GM19397 (cell line): ENCODE results near the gene UBL4A.
"Not testable (repeated sequence)": the region's sequence is repeated elsewhere in the genome, so short reads cannot be mapped to it uniquely, and the experiment has no call there.

ENCODE experiments used
- ATAC-seq: cut with Tn5 transposase; IDR thresholded peaks from one replicate; pipeline ENCODE4 v1.9.1; 2021; ENCODE audit warnings: mild to moderate bottlenecking, moderate library complexity; ENCODE audit not compliant: unreplicated experiment

Gene UBL4A

DNA sequence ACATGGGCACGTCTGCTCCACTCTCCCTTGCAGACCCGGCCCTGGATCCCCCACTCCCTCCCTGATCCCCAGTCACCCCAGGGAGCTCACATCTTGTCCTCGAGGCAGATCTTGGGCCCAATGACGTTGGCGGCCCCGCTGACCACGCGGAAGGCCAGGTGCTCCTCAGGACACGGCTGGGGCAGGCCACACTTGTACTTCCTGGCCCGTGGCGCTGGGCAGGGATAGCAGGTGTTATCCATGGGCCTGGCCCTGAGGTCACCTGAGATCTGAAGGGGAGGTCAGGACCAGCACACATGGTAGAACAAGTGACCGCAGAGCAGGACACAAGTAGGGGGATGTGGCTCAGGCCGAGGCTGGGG, 21.9 kb upstream of the UBL4A start:
- ATAC-seq, result no peak

DNA sequence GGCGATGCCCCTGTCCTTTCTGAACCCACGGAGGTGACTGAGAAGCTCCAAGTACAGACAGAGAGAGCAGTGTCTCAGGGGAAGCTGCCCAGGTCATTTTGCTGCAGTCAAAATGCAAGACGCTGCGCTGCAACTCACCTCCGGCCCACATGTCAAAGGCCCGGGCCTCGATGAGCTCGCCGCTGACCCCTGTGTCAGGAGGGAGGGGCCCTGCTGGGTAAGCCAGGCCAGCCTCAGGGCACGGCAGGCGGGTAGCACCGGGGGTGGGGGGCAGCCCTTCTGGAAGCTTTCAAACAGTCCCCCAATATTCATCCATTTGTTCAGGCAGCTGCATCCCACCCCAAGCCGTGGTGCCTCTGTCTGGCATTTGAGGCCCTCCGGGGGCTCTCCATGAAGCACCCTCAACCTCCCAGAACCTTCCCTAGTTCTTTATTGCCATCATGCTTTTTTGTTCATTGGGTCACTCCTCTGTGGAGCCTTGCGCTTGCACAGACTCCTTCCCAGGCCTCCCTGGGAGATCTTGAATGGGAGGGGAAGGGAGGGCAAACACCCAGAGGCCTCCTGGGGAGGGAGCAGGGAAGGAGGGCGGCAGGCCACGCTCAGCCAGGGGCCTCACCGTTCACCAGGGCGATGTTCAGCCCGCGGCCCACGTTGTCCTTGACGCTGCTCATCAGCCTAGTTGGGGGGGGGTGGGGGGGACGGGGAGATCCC, 21.4 kb upstream of the UBL4A start:
- ATAC-seq, result no peak

DNA sequence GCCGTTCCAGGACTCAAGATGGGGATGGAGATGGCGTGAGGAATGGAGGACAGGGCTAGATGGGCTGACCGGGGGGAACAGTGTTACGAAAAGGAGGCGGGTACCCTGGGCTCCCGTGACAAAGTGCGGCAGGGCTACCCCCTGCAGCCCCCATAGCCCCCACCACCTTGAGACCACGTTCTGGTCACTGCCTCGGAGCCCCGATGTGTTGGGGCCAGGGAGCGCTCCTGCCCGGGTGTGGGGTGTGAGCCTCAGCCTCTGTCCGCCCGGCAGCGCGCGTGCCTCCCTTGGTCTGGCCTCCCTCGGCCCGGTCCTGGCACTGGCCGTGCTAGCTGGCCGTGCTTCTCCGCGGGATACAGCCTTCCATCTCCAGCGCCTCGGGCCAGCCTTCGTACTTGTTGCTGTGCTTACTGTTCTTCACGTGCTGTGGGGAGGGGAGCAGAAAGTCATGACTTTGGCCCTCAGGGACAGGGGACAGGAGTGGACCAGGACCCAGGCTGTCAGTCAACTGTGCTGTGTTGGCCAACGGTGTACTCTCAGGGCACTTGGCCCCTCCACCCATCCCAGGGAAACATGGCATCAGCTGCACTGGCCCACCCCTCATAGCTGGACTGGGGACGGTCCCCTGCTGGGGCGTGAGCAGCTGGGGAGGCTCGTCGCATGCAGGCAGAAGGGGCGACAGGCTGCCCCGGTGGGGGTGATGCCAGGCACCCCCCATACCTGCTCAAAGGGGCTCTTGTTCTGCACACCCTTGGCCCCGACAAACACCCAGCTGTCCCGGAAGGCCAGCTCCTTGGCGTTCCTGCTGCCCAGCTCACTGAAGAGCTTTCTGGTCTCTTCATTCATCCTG, 20.3 kb upstream of the UBL4A start:
- ATAC-seq, result no peak

DNA sequence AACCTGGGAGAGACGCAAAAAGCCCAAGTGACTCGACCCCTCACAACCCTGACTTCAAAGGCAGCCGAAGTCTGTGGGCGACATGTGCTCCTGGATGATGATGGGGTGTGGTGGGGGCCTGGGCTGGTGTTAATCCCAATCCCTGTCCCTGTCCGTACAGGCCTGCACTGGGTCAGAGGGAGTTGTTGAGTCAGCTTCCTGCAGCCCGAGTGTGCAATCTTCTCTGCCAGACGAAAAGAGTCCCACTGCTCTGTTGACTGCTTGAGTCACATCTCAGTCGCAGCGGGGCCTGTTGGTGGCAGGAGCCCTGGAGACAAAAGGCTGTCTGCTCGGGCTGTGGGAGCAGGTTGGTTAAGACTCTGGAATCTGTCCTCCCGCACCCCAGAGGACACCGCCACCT, 19.3 kb upstream of the UBL4A start:
- no peak for ATAC-seq

DNA sequence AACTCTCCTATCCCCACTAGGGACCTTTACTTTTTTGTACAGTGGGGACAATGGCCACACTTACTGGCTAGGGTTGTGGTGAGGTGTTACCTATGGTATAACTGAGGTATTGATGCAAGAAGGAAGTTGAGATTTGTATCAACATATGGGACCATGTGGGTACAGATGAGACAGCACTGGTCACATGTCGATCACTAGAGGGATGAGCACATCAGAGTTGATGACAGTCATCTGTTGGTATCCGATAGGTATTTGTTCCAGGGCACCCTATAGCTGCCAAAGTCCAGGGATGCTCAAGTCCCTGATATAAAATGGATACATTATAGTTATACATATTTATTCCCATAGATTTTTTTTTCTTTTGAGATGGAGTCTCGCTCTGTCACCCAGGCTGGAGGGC, 16.6 kb upstream of the UBL4A start:
- ATAC-seq, result no peak

DNA sequence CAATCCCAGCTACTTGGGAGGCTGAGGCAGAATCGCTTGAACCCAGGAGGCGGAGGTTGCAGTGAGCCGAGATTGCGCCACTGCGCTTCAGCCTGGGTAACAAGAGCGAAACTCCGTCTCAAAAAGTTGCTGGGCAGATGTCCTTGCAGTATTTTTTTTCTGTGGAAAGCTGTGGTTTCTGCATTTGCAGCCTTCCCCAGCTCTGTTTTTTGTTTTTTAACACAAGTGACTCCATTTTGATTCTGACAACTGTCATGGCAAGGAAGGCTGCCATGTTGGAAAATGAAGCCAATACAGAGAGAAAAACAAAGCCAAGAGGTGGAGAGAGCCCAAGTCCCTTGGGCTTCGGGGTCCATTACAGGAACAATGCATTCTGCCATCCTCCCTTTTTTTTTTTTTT, 15.7 kb upstream of the UBL4A start:
- ATAC-seq, result no peak

DNA sequence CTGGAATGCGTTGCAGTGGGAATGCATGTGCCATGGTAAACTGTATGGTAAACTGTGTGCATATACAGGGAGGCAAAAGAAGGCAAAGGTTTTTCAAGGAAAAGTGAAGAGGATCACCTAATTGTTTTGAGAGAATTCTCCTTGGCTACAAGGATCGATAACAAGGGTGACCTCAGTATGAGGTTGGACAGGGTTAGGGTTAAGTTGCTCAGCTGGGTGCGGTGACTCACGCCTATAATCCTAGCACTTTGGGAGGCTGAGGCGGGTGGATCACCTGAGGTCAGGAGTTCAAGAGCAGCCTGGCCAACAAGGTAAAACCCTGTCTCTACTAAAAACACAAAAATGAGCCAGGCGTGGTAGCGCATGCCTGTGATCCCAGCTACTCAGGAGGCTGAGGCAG, 15.0 kb upstream of the UBL4A start:
- not testable (repeated sequence) for ATAC-seq

DNA sequence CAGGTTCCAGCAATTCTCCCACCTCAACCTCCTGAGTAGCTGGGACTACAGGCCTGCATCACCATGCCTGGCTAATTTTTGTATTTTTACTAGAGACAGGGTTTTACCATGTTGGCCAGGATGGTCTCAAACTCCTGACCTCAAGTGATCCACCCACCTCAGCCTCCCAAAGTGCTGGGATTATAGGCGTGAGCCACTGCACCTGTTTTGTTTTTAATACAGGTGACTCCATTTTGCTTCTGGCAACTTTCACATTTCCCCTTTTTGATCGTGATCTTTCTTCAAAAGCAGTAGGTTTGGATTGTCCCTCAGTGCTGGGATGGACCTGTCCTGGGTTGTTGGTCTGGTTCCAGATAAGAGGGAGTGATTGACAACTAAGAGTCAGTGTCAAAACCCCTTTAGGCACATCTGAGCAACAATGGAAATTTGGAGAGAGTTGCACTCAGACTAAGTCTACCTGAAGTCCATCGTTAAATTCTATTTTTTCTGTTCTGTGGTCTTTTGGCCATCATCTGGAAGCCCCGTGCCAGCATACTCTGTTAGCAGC, 10.2 kb upstream of the UBL4A start:
- not testable (repeated sequence) for ATAC-seq

DNA sequence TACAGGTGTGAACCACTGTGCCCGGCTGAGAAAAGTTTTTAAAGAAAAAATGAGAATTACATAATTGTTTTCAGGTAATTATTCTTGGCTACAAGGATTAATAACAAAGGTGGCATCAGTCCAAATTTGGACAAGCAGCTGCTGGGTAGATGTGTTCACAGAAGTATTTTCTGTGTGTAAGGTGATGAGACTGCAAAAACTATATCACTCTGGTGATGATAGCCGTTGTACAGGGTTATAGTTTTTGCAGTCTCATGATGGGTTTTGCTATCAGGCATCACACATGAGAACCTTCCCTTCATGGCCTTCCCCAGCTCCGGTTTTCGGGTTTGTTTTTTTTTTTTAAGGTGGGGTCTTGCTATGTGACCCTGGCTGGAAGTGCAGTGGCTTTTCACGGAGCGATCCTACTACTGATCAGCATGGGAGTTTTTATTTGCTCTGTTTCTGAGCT, 9.1 kb upstream of the UBL4A start:
- ATAC-seq, result no peak

DNA sequence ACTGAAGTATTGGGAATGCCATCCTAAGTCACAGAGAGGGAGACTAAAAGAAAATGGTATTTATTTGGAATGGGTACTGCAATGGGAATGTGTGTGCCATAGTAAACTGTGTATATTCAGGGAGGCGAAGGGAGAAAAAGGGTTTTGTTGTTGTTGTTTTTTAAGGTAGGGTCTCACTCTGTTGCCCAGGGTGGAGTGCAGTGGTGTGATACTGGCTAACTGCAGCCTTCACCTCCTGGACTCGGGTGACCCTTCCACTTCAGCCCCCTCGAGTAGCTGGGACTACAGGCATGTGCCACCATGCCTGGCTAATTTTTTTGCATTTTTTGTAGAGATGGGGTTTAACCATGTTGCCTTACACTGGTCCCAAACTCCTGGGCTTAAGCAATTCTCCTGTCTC, 8.3 kb upstream of the UBL4A start:
- no peak for ATAC-seq

DNA sequence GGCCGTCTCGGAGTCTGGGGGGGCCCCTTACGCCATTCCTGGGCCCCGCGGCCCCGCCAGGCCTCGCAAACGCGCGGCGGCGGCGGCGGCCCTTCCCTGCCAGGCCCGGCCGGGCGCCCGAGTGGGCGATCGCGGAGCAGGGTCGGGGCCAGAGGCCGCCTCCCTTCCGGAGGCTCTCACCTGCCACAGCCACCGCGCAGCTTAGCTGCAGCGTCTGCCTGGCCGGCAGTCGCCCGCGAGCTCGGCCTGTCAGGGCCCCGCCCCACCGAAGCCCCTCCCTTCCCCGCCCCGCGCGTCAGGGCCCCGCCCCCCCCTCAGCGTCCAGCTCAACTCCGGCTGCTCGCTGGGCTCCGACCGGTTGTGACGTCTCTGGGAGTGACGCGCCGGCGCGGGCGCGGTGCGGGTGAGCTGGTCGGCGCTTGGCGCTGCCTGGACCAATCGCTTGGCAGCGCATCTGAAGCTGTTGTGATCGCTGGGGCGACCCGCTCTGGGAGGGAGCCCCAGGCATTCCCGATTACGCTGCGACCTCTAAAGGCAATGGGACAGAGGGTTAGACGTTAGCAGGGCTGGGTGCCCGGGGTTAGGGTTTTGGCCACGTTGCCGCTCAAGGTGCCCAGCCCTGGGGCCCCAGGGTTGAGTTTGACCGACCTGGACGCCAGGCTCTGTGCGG, 4.1 kb upstream of the UBL4A start, which contains the start of gene SLC10A3:
Gene SLC10A3 (minus strand): TSS at position 216 of the 670 bp plus-strand sequence. CDS start 1,689 bp downstream, outside the sequence.
- ATAC-seq, result peak; percentile 73

DNA sequence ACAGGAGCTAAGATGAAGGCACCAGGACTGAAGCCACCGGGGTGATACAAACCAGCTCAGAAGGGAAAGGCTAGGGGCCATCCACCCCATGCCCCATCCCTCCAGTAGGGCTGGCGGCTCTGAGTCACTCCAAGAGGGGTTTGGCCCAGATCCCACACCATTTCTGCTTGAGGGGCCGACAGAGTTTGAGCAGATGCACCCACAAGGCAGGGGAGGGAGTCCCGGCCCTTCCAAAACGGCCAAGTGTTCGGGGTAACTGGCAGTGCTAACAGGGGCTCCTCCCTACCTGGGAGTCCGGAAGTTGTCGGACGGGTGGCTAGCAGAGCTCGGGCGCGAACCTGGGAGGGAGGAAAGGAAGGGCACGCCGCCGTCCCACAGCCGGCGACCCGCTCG, 3.6 kb upstream of the UBL4A start:
- peak; percentile 24 for ATAC-seq

DNA sequence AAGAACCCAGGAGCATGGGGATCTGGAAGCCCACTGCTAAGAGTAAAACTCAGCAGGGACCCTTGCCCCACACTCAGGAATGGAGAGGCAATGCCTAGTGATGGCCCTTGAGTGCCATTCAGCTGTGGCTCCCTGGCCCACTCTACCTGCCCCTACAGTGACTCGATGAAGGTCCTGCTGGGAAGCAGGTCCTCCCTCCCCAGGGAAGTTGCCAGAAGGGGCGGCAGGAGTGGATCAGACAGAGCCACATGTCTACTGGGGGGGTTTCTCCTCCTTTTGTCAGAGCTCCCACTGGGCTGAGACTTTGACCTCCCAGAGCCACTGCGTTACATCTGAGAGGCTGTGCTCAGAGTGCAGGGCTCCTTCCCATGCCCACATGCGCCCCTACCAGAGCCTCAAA, 2.8 kb upstream of the UBL4A start:
- no peak for ATAC-seq

DNA sequence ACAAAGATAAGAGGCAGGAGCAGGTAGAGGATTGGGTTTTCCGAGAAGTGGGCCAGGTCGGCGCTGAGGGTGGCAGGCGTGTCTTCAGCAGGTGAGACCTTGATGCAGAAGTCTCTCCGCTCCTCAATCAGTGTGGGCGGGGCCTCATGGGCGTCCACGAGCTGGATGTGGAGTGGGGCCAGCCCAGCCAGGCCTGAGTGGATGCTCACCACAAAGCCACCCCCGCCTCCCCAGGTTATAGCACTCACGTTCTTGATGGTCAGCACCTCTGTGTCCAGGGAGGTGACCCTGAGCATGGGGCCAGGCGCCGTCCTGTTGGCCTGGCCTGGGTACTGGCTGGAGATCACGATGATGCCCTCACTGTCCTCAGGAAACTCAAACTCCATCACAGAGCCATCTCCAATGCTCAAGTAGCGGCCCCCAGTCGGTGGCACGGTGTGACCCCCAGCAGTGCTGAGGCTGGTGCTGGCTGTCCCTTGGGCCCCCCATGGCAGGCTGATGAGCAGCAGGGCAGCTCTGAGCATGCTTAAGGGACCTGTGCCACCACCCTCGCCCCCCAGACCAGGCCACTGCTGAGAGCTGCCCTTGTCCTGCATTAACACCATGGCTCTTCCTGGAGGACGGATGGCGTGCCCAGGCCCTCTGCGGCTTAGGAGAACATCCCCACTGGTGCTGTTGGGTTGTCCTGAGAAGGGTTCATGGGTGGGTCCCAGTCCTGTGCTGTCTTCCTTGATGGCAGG, 2.1 kb upstream of the UBL4A start:
- no peak for ATAC-seq

DNA sequence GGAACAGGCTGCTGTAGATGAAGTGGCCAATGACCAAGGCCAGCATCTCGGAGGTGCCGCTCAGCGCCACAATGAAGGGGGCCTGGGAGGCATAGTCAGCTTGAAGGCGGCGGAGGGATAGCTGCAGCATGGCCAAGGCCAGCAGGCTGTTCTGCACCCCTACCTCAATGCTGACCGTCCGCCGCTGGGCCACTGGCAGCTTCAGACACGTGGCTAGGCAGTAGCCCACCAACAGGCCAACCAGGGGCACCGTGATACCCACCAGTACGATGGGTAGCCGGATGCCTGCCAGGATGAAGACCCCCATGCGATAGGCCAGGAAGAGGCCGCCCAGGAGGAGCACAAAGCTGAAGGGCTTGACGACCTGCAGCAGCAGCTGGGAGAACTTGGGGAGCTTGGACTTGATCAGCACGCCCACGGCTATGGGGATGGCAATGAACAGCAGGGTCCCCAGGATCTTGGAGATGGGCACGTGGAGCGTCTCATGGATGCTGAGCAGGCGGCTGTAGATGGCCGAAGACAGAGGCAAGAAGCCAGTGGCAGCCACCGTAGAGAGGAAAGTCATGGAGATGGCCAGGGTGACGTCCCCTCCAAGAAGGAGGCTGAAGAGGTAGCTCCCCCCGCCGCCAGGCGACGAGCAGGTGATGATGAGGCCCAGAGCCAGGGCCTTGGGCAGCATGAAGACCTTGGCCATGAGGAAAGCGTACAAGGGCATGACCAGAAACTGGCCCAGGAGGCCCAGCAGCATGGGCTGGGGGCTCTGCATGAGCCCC, 1.3 kb upstream of the UBL4A start:
- no peak for ATAC-seq

DNA sequence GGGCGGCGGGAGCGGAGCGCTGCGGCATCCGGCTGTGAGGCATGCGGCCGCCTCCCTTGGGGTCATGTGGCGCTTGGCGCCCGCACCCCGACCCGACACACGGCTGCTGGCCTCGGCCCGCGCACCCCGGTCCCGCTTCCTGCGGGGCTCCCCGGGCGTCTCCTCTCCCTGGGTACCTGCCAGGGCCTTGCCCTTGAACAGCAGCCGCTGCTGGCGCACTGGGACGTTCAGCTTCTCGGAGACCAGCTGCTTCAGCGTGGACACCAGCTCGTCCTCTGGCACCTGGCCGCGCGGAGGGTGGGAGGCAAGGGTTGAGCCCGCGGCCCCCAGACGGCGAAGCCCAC, 391 bp downstream of the UBL4A start:
- ATAC-seq, result no peak

DNA sequence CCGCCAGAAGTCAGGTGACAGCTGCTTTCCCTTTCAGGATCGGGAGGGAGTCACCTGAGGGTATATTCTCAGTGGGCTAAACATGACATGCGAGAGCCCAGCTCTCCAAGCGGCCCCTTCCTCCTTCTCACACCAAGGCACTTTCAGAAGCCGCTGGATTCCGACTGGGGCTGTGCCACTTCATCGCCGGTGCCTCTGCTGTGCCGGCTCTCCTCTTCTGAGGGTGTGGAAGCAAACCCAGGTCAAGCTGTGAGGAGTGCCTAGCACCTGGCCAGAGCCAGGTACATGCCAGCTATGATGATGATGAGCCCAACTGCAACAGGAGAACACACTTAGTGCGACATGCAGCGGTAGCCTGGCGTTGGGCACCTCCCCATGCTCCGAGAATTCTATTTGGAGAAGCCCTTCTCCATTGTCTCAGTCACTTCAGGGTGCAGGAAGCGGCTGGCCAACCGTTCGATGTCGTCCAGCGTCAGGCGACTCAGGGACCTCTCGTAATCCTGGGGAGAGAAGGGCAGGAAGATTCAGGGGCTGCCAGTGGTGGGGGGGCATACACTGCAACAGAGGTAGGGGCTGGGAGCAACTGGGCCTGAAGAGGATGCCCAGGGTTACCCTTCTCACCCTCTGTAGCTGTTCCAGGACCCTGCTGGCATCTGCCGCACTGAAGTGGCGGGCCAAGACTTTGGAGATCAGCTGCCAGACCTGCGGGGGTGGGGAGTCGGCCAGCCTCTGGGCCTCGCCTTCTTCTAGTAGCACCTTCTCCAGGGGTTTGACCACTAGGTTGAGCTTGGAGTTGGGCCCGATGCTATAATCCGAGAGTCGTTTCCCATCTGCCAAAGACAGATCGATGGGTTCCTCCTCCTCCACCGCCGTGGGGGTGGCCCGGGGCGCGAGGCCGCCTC, 1.0 kb downstream of the UBL4A start:
- ATAC-seq, result no peak

DNA sequence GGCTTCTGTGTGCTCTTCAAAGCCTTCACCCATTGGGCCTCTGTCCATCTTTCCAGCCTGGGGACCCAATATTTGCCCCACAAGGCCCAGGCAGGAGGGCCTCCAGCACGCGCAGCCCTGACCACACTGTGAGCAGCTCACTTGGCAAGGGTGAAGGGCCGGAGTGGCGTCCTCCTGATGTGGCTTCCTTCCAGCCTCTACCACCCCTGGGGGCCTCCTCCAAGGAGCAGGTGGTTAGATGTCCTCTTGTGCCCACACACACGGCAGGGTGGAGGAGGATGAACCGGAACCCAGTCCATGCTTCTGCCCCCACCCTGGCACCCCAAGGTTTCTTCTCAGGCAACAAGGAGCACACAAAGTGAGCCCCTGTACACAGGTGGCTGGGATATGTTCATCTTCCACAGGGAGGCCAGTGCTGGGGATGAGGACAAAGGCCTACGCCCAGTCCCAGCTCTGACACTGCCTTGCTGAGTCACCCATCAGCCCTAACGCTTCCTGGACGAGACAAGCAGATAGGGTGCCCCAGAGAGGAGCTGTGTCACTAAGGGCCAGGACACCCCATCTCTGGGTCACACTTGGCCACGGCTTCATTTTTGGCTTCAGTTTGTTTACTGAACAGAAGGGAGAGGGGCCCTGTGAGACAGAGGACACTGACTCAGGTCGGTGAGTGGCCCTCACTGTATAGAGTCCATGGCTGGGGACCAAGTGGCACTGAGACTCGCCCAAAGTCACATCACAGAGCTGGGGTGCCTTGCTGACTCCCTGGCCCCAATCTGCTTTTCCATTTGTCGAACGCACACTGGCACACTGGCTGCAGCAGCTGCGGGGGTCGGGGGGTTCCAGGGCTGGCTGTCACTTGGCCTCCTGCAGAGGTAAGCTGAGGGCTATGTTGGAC, 1.9 kb downstream of the UBL4A start:
- no peak for ATAC-seq
